Cardiac fibroblast (primary cell): Measurements from ENCODE around the gene FGF12.

Source experiments
- DNase-seq, 2 donors: peaks; one replicate each; pipeline versions ENCODE4 v3.0.0 to v3.0.0-alpha.2; 2010; ENCODE audit warnings: low read depth in 2 of 2
- H3K4me3 ChIP-seq, 2 donors: replicated peaks in 1 of 2; 1 replicate in 1 of 2; 2 replicates in 1 of 2; pipeline ENCODE4 v1.5.1; 2011; ENCODE audit warnings: low read depth in 2 of 2, low read length in 2 of 2, mild to moderate bottlenecking in 2 of 2, moderate library complexity in 1 of 2
- CTCF ChIP-seq: IDR thresholded peaks from one replicate; pipeline ENCODE4 v1.5.1; 2011; ENCODE audit warnings: low read depth, mild to moderate bottlenecking, low read length, inconsistent platforms

Gene FGF12

GRCh38 chr3:192410684-192410960, 316.7 kb downstream of the FGF12 start:
- H3K4me3 ChIP-seq: no peak overlapping the region
- no peak for DNase-seq
- no peak for TF ChIP-seq CTCF

GRCh38 chr3:192409838-192410683, 317.3 kb downstream of the FGF12 start:
- no peak for TF ChIP-seq CTCF
- DNase-seq: peak; percentile 18 to 42
- peak overlapping the region; percentile 41 to 58 for H3K4me3 ChIP-seq

- H3K4me3 ChIP-seq: peak overlapping the region; percentile 41 to 58
- no peak for TF ChIP-seq CTCF
- peak; percentile 7 to 46 for DNase-seq
Measured at GRCh38 chr3:192409201-192409837, 318.0 kb downstream of the FGF12 start.

GRCh38 chr3:192408647-192409200, 318.6 kb downstream of the FGF12 start:
- TF ChIP-seq CTCF: no peak
- DNase-seq: peak in 1 of 2 donors; percentile 24
- peak overlapping the region; percentile 41 to 58 for H3K4me3 ChIP-seq

- TF ChIP-seq CTCF: no peak
- peak; percentile 10 to 26 for DNase-seq
- H3K4me3 ChIP-seq: peak overlapping the region; percentile 11 to 58
Measured at GRCh38 chr3:192408007-192408646, 319.2 kb downstream of the FGF12 start.

- DNase-seq: no peak
- H3K4me3 ChIP-seq: no peak overlapping the region
- TF ChIP-seq CTCF: no peak
Measured at GRCh38 chr3:192399767-192400166, 327.6 kb downstream of the FGF12 start.
